Measurements from ENCODE around the gene RNF19B.

Gene RNF19B

DNA sequence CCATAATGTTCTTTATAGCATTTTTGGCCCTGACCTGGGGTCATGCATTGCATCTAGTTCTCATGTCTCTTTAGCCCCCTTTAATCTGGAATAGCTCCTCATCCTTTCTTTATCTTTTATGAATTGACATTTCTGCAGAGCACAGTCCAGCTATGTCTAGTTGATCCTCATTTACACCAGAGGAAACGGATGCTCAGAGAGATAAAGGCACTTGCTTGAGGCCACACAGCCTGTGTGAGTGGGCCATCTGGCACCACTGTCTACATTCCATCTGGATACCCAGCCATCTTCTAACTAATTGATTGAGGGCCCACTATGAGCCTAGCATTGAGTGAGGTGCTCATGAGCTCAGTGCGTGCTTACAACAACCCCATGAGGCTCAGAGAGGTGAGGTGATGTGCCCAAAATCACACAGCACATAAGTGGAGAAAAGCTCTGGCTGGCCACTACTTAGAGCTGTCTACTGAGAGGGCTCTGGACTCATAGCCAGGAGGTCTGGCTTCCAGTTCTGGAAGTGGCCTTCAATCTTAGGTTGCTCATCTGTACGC lies 74.8 kb downstream of the RNF19B start:
- Histone ChIP-seq H3K27me3 (replicated peaks; ENCODE audit: insufficient read depth, low read length) (peaks cover 81% of the 10 kb centered on the region), H2AFZ (ENCODE audit: low read length) (no peak overlapping the region)
- no peak for TF ChIP-seq EZH2phosphoT487 (IDR thresholded peaks at IDR 0.05; ENCODE audit: low read length)
- TF ChIP-seq EZH2 (optimal IDR thresholded peaks at IDR 0.05; ENCODE audit: low read depth, low read length): no peak
- TF ChIP-seq, protein P1, sequence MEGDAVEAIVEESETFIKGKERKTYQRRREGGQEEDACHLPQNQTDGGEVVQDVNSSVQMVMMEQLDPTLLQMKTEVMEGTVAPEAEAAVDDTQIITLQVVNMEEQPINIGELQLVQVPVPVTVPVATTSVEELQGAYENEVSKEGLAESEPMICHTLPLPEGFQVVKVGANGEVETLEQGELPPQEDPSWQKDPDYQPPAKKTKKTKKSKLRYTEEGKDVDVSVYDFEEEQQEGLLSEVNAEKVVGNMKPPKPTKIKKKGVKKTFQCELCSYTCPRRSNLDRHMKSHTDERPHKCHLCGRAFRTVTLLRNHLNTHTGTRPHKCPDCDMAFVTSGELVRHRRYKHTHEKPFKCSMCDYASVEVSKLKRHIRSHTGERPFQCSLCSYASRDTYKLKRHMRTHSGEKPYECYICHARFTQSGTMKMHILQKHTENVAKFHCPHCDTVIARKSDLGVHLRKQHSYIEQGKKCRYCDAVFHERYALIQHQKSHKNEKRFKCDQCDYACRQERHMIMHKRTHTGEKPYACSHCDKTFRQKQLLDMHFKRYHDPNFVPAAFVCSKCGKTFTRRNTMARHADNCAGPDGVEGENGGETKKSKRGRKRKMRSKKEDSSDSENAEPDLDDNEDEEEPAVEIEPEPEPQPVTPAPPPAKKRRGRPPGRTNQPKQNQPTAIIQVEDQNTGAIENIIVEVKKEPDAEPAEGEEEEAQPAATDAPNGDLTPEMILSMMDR (IDR thresholded peaks at IDR 0.05; ENCODE audit: low read length): no peak

DNA sequence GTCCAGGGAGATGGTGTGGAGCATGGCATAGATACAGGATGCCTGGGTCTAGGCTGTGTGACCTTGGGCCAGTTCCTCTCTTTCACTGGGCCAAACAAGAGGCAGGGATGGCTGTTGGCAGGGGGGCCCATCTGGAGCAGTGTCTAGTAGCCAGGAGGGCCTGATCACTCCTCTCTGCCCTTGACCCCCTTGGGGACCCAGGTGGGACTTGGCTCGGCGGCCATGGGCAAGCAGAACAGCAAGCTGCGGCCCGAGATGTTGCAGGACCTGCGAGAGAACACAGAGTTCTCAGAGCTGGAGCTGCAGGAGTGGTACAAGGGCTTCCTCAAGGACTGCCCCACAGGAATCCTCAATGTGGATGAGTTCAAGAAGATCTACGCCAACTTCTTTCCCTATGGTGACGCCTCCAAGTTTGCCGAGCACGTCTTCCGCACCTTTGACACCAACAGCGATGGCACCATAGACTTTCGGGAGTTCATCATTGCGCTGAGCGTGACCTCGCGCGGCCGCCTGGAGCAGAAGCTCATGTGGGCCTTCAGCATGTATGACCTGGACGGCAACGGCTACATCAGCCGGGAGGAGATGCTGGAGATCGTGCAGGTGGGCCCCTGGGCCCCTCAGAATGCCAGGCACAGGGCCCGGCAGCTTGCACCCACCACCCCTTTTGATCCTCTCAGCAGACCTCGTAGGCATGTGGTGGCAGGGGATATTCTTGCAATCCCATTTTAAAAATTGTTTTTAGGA lies 75.8 kb downstream of the RNF19B start:
- no peak for DNase-seq
- H3K9me2 ChIP-seq (replicated peaks; ENCODE audit: insufficient read depth, low read length): no peaks in the 10 kb centered on the region
- no peaks in the 10 kb centered on the region for H4K20me1 ChIP-seq (ENCODE audit: insufficient read depth, low read length)
- H3K4me1 ChIP-seq (ENCODE audit: low read length): no peaks in the 10 kb centered on the region
- no peak overlapping the region for H2AFZ ChIP-seq (ENCODE audit: low read length)
- no peaks in the 10 kb centered on the region for H3K9me3 ChIP-seq (replicated peaks; ENCODE audit: insufficient read depth, low read length)
- peaks cover 88% of the 10 kb centered on the region for H3K27me3 ChIP-seq (replicated peaks; ENCODE audit: insufficient read depth, low read length)
- TF ChIP-seq EZH2 (optimal IDR thresholded peaks at IDR 0.05; ENCODE audit: low read depth, low read length) (no peak), EZH2phosphoT487 (IDR thresholded peaks at IDR 0.05; ENCODE audit: low read length) (no peak)
- TF ChIP-seq, protein P1 (IDR thresholded peaks at IDR 0.05; ENCODE audit: low read length): no peak
- no peak overlapping the region for H3K9ac ChIP-seq (ENCODE audit: low read length)
- no peak overlapping the region for H3K4me3 ChIP-seq (ENCODE audit: low read length)
- no peaks in the 10 kb centered on the region for H3F3A ChIP-seq (ENCODE audit: insufficient read depth, low read length)
- H3K36me3 ChIP-seq (replicated peaks; ENCODE audit: insufficient read depth, low read length): no peaks in the 10 kb centered on the region
- H3K4me2 ChIP-seq (ENCODE audit: low read depth, low read length): no peak overlapping the region
- H3K27ac ChIP-seq (ENCODE audit: low read length): no peak overlapping the region
- no peaks in the 10 kb centered on the region for H3K79me2 ChIP-seq (ENCODE audit: low read length)

More for the DNA sequence above, 74.8 kb downstream of the RNF19B start:
- no peaks in the 10 kb centered on the region for H3K79me2 ChIP-seq (ENCODE audit: low read length)
- H3K9me2 ChIP-seq (replicated peaks; ENCODE audit: insufficient read depth, low read length): no peaks in the 10 kb centered on the region
- no peaks in the 10 kb centered on the region for H3F3A ChIP-seq (ENCODE audit: insufficient read depth, low read length)
- no peak for DNase-seq
- H3K9me3 ChIP-seq (replicated peaks; ENCODE audit: insufficient read depth, low read length): no peaks in the 10 kb centered on the region
- H3K4me2 ChIP-seq (ENCODE audit: low read depth, low read length): no peak overlapping the region
- H3K4me3 ChIP-seq (ENCODE audit: low read length): no peak overlapping the region
- H3K9ac ChIP-seq (ENCODE audit: low read length): no peak overlapping the region
- no peaks in the 10 kb centered on the region for H3K36me3 ChIP-seq (replicated peaks; ENCODE audit: insufficient read depth, low read length)
- no peaks in the 10 kb centered on the region for H3K4me1 ChIP-seq (ENCODE audit: low read length)
- no peak overlapping the region for H3K27ac ChIP-seq (ENCODE audit: low read length)
- no peaks in the 10 kb centered on the region for H4K20me1 ChIP-seq (ENCODE audit: insufficient read depth, low read length)

DNA sequence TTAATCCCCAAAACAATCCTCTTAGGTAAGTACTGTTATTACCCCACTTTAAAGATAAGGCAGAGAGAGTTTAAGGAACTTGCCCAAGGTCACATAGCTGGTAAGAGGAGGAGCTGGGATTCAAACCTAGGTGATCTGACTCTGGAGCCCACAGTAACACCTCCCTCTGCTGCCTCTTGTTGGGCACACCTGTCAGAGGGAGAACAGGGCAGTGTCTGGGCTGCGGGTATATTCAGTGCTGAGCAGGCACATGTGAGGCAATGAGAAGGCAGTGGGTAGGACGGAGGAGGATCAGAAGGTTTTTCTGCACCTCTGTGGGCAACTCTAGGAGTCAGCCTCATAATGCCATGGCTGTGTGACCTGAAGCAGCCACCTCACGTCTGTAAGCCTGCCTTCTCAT lies 76.5 kb downstream of the RNF19B start:
- Histone ChIP-seq H3F3A (ENCODE audit: insufficient read depth, low read length) (no peaks in the 10 kb centered on the region), H3K9me3 (replicated peaks; ENCODE audit: insufficient read depth, low read length) (no peaks in the 10 kb centered on the region), H3K9me2 (replicated peaks; ENCODE audit: insufficient read depth, low read length) (no peaks in the 10 kb centered on the region), H3K4me2 (ENCODE audit: low read depth, low read length) (no peak overlapping the region), H3K27ac (ENCODE audit: low read length) (no peak overlapping the region), H3K4me1 (ENCODE audit: low read length) (no peaks in the 10 kb centered on the region), H3K79me2 (ENCODE audit: low read length) (no peaks in the 10 kb centered on the region), H4K20me1 (ENCODE audit: insufficient read depth, low read length) (no peaks in the 10 kb centered on the region), H3K4me3 (ENCODE audit: low read length) (no peak overlapping the region), H3K27me3 (replicated peaks; ENCODE audit: insufficient read depth, low read length) (peaks cover 87% of the 10 kb centered on the region), H3K9ac (ENCODE audit: low read length) (no peak overlapping the region), H2AFZ (ENCODE audit: low read length) (no peak overlapping the region), H3K36me3 (replicated peaks; ENCODE audit: insufficient read depth, low read length) (no peaks in the 10 kb centered on the region)
- DNase-seq: no peak
- TF ChIP-seq EZH2 (optimal IDR thresholded peaks at IDR 0.05; ENCODE audit: low read depth, low read length) (no peak), EZH2phosphoT487 (IDR thresholded peaks at IDR 0.05; ENCODE audit: low read length) (no peak)
- TF ChIP-seq, protein P1 (IDR thresholded peaks at IDR 0.05; ENCODE audit: low read length): no peak

Measured in MM.1S (cell line).